NCI-H1436 treated with DMSO at 0.1 percent for 48 hours (cell line): ENCODE results near the gene ZNF559.
"Not testable (repeated sequence)": the region's sequence is repeated elsewhere in the genome, so short reads cannot be mapped to it uniquely, and the experiment has no call there.

ENCODE experiments used
- DNase-seq: peaks from one replicate; lab custom pipeline; 2025; lab: John Stamatoyannopoulos, UW

Gene ZNF559

DNA sequence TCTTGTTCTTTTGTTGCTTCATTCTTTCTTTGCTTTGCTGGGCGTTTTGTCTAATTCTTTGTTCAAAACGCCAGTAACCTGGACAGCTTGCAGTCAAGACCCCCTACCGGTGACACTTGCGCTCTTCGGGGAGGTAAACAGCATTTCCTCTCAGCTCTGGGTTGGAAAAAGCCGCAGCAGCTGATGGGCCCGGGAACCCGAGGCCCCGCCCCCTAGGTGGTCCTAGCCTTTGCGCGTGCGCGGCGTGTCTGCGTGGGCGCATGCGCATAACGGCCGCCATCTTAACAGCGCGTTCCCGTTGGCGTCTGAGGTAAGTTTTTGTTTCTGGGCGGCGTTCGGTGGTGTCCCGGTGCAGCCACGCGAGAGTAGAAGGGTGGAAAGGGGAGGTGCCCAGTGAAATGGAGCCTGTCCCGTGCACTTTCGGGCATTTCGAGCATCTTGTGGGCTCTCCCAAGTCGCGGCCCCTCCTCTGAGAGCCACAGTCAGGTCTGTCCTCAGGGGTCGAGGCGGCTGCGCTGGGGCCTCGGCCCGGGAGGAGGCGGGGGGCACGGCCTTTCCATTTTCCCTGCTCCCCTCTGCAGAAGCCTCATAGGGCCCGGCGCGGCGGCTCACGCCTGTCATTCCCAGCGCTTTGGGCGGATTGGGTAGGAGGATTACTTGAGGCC, at the start of gene ZNF559:
TSS of gene ZNF559 (plus strand) at position 261 of the 665 bp plus-strand sequence. CDS start 14,371 bp downstream, outside the sequence.
- DNase-seq, result peak; percentile 74

DNA sequence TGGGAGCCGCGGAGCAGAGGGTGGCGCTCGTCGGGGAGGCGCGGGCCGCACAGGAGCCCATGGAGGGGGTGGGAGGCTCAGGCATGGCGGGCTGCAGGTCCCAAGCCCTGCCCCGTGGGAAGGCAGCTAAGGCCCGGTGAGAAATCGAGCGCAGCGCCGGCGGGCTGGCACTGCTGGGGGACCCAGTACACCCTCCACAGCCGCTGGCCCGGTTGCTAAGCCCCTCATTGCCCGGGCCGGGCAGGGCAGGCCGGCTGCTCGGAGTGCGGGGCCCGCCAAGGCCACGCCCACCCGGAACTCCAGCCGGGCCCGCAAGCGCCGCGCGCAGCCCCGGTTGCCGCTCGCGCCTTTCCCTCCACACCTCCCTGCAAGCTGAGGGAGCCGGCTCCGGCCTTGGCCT, 40.5 kb upstream of the ZNF559 start:
- DNase-seq, result not testable (repeated sequence)

DNA sequence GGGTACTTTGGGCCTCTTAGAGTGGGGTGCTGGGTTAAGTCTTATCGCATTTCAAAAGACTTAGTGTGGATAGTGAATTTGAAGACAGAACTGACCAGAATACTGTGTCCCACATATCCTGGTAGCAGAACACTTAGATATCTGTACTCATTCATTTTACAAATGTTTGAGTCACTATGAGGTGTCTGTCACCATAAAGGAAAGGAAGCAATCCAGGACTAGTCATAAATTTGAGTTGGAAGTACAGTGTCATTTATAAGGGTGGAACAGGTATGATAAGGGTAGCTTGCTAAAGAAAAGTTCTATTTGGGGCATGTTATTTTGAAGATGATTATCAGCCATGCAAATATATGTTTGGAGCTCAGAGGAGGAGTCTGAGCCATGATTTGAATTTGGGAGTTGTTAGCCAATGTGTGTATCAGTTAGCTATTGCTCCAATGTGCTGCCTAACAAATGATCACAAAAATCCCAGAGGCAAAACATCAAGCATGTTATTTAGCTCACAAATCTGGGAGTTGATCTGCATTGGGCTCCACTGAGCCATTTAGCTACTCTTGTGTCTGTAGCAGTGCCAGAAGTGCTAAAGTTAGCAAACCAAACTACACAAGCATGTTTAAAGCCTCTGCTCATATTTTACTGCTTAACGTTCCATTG, 34.6 kb upstream of the ZNF559 start:
- no peak for DNase-seq

DNA sequence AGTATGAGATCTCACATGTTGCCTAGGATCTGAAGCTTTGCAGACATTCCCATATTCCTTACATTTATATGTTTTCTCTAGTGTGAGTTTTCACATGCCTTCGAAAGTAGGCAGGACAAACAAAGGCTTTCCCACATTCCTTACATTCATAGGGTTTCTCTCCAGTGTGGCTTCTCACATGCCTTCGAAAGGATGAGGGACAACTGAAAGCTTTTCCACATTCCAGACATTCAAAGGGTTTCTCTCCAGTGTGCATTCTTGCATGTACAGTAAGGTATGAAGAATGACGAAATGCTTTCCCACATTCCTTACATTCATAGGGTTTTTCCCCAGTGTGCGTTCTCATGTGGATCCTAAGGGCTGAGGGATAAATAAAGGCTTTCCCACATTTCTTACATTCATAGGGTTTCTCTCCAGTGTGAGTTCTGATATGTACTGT, 28.5 kb upstream of the ZNF559 start:
- no peak for DNase-seq

DNA sequence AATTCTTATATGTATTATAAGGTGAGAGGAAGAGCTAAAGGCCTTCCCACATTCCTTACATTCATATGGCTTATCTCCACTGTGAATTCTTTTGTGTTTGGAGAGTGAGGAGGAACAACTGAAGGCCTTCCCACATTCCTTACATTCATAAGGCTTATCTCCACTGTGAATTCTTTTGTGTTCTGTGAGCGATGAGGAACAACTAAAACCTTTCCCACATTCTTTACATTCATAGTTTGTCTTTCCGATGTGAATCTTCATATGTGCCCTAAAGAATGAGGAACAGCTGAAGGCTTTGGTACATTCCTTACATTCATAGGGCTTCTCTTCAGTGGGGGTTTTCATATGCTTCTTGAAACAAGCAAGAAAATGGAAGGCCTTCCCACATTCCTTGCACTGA, 27.6 kb upstream of the ZNF559 start:
- DNase-seq, result no peak

DNA sequence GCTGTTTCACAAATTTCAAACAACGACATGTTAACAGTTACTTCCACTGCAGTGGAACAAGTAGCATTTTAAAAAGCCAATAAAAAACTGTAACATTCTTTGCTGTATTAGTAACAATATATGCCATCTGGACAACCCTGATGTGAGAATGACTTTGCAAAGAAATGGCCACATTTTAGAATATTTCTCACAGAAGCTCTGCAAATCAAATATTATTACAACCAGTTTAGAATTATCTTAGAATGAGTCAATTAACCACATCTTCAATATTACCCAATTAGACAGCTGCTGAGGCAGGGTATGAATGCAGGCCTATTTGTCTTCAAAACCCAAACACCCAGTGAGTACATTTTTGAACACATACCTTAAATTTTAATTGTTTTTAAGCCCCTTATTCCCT, 17.5 kb upstream of the ZNF559 start:
- DNase-seq, result no peak

DNA sequence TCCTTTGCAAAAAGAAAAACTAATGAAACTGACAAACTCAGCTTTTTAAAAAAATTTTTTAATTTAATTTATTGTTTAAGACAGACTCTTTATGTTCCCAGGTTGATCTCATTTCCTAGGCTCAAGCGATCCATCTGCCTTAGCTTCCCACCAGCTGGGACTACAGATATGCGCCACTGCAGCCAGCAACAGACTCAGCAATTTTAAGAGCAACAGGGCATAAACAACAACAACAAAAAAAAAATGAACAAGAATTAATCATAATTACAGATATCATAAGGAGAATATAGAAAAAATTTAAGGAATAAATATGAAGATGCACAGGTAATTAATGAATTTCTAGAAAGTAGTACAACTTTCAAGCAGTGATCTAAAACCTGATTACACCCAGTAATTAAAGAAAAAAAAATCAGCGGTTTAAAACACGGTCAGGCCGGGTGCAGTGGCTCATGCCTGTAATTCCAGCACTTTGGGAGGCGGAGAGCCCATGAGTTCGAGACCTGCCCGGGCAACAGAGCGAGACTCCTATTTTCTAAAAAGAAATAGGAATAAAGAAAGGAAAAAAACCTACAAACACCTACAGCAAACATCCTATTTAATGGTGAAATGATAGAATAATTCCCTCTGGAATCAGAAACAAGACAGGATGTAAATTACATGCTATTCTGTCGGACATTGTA, 15.7 kb upstream of the ZNF559 start:
- DNase-seq, result no peak

DNA sequence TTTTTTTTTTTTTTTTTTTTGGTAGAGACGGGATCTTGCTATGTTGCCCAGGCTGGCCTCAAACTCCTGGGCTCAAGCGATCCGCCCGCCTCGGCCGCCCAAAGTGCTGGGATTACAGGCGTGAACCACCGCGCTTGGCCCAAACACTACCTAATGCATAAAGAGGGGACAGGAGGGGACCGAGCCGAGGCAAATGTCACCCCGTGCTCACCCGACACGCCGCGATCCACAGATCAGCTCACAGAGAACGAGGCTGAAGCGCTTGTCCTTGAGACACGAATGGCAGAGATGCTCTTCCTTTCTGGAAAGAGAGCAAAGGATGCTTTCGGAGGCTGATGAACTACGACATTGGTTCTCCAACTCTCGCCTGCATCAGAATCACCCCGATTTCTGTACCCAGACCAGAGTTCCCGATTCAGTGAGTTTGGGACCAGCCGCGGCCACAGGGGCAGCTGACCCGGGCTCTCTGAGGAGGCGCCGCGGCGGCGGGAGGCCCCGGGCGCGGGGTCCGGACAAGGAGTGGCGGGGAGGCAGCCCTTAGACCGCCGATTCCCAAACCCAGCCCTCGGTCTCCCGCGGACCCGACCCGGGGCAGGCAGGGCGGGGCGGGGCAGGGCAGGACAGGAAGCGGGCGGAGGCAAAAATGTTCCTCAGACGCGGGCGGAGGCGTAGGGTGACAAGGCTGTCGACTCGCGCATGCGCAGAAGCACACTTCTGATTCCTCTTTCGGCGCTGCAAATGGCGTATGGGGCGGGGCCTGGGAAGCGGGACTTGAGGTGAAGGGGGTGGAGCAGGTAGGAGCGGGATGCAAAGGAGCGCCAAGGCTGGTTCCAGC, 14.6 kb upstream of the ZNF559 start, which contains the start of gene ZNF699:
TSS of gene ZNF699 (minus strand) at position 700 of the 835 bp plus-strand sequence. CDS start 4,719 bp downstream, outside the sequence.
- peak; percentile 79 for DNase-seq

DNA sequence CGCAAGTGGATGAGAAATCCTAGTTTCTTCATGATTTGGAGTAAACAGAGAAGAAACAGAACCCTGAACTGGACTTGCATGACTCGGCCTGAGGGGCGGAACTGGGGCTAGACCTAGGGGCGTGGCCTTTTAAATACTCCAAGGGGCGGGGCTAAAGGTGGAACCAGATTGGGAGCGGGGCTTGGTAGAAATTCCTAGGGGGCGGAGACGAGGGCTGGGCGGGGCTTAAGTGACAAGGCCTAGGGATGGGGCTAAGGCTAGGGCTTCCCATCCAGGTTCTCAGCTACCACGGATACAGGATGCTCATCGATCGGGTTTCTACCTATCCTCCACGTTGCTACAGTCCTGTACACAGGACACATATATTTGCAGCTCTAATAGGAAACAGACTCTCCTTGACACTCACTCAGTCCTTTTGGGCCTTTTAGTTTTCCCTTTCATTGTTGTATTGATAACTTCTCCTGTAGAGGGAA, 14.0 kb upstream of the ZNF559 start:
- peak; percentile 79 for DNase-seq

DNA sequence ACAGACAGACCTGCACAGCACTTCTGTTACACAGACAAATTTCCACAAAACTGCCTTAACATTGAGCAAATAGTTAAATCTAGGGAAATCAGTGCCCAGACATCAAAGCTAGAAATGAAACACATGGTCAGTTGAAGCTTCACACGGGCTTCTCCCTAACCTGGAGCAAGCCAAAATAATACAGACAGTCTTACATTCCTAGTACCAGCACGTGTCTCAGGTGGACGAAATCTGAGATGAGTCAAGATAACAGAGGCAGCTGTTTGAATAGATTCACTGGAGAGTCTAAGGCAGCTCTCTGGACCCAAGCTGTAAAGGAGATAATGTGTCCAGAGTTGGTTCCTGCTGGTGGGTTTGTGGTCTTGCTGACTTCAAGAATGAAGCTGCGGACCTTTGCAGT, 10.2 kb upstream of the ZNF559 start:
- no peak for DNase-seq

DNA sequence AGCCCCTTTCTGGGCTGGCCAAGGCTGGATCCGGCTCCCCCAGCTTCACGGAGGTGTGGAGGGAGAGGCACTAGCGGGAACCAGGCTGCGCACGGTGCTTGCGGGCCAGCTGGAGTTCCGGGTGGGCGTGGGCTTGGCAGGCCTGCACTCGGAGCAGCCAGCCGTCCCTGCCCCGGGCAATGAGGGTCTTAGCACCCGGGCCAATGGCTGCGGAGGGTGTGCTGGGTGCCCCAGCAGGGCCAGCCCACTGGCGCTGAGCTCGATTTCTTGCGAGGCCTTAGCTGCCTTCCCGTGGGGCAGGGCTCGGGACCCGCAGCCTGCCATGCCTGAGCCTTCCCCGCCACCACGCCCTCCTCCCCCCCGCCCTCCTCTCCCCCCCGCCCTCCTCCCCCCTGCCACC, 2.6 kb upstream of the ZNF559 start:
- DNase-seq, result no peak

DNA sequence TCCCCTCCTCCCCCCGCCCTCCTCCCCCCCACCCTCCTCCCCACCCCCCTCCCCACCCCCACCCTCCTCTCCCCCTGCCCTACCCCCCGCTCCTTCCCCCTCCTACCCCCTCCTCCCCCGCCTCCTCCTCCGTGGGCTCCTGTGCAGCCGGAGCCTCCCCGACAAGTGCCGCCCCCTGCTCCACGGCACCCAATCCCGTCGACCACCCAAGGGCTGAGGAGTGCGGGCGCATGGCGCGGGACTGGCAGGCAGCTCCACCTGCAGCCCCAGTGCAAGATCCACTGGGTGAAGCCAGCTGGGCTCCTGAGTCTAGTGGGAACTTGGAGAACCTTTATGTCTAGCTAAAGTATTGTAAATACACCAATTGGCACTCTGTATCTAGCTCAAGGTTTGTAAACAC, 2.2 kb upstream of the ZNF559 start:
- not testable (repeated sequence) for DNase-seq

DNA sequence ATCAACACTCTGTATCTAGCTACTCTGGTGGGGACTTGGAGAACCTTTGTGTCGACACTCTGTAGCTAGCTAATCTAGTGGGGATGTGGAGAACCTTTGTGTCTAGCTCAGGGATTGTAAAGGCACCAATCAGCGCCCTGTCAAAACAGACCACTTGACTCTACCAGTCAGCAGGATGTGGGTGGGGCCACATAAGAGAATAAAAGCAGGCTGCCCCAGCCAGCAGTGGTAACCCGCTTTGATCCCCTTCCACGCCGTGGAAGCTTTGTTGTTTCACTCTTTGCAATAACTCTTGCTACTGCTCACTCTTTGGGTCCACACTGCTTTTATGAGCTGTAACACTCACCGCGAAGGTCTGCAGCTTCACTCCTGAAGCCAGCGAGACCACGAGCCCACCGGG, 1.8 kb upstream of the ZNF559 start:
- not testable (repeated sequence) for DNase-seq

DNA sequence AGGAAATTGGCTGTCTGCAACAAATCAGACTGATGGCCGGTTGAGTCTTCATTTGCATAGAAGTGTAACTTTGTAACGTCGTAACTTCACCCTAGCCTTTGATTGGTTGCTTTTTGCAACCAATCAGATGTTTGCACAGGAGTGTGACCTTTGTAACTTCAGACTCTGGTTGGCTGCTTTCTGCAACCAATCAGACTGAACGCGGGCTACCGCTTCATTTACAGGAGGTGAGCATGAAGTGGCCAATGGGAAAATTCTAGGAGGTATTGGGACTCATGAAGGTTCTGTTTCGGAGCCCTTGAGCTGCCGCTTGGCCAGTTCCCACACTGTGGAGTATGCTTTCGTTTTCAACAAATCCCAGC, 441 bp upstream of the ZNF559 start:
- peak; percentile 18 for DNase-seq

DNA sequence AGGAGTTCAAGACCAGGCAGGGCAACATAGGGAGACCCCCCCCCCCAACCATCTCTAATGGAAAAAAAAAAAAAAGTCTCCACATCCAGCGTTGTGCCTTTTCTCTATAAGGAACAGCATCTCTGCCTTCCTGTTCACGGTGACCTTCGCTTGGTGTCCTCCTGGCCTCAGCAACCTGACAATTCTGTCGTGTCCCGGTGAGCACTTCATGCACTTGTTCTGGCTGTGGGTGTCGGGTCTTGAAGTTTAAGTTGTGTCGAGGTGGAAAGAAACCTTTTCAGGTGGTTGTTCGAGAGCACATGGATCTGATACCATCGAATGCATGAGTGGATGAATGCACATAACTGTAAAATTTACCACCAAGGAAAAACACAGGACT, 594 bp downstream of the ZNF559 start:
- no peak for DNase-seq

DNA sequence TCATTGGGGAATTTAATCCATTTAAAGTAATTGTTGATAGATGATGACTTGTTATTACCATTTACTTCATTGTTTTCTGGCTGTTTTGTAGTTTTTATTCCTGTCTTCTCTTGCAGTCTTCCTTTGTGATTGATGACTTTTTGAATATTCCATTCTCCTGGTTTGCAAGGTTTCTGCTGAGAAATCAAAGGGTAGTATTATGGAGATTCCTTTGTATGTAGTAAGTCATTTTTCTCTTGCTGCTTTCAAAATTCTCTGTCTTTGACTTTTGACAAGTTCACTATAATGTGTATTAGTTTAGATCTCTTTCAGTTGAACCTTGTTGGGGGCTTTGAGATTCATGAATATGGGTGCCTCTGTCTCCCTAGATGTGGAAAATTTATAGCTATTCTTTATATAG, 6.0 kb downstream of the ZNF559 start:
- no peak for DNase-seq

DNA sequence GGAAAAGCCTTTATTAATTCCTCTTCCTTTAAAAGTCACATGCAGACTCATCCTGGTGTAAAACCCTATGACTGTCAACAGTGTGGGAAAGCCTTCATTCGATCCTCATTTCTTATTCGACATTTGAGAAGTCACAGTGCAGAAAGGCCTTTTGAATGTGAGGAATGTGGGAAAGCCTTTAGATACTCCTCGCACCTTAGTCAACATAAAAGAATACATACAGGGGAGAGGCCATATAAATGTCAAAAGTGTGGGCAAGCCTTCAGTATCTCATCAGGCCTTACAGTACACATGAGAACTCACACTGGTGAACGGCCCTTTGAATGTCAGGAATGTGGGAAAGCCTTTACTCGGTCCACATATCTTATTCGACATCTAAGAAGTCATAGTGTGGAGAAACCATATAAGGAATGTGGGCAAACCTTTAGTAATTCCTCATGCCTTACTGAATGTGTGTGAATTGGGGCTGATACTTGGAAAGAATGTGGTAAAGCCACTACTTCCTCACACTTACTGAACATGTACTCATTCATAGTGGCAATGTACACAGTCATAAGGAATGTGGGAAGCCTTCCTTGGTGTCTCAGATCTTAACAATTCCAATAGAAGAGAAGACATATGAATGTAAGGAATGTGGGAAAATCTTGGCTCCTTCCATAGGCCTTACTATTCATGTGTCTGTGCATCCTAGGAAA, 18.8 kb downstream of the ZNF559 start:
- no peak for DNase-seq

DNA sequence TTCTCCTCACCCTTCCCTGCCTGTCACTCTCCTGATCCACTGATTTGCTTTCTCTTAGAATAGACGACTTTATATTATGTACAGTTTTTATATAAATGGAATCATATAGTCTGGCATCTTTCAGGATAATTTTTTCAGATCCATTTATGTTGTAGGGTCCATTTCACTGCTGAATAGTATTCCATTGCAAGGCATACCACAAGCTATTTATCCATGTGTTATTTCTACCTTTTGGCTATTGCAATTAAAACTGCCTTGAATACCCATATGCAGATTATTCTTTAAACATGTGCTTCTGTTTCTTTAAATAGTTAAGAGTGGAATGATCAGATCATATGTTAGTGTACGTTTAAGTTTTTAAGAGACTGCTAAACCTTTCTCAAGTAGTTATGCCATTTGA, 21.0 kb downstream of the ZNF559 start:
- DNase-seq, result no peak

DNA sequence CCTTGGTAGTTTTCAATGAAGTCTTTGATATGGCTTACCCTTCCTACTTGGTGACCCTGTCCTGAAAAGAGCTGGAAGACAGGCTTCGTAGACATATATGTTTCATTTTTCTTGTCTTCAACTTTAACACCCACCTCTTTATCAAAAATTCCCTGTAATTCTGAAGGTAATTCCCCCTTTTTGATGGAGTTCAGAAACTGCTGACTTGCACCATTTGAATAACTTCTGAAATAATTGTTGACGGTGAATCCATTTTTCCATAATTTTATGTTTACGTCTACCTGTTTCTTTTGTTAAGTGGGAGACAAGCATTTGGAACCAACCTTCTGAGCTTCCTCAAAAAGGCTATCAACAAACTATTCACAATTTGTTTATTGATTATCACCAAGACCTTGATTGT, 24.3 kb downstream of the ZNF559 start:
- no peak for DNase-seq

DNA sequence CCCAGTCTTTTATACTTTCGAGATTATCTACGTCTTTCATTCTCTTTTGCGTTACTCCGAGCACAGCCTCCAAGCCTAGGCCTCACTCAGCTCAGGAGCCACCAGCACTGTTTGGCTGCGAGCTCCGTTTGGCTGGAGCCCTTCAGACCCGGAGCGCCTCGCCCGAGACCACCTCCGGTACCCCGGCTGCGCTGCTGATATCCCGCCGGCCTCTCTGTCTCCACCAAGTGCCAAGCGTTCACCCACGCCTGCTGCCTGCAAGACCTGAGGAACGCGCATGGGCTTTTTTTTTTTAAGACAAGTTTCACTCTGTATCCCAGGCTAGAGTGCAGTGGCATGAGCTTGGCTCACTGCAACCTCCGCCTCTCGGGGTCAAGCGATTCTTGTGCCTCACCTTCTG, 24.7 kb downstream of the ZNF559 start:
- DNase-seq, result no peak

DNA sequence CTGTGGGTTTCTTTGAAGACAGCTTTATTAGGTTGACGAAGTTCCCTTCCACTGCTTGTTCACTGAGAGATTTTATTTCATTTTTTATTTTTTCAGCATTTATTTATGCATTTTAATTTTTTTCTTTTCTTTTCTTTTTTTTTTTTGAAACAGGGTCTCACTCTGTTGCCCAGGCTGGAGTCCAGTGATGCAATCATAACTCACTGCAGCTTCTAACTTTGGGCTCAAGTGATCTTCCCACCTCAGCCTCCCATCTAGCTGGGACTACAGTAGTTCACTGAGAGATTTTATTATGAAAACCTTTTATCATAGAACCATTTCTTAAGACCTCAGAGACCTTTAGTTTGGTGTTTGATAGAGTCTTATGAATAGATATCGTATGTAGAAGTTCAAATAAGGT, 28.5 kb downstream of the ZNF559 start:
- no peak for DNase-seq

DNA sequence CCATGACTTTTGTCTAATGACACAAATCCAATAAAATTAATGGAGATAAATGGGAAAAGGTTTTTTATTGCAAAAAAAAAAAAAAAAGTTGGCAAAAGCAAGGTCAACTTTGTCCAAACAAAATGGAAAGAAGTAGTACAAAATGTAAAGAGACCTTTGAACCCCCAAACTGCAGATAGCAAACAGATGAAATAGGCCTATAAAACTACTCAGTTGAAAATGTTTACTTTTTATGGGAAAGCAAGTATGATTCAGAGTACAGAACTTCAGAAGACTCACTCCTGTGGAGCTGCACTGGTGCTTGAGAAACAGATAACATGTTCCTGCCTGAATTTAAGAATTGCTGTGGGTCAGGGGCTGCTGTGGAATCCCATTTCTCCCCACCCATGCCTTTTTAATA, 29.0 kb downstream of the ZNF559 start:
- DNase-seq, result no peak
